Measurements from ENCODE around the gene PLA2G3.

DNA sequence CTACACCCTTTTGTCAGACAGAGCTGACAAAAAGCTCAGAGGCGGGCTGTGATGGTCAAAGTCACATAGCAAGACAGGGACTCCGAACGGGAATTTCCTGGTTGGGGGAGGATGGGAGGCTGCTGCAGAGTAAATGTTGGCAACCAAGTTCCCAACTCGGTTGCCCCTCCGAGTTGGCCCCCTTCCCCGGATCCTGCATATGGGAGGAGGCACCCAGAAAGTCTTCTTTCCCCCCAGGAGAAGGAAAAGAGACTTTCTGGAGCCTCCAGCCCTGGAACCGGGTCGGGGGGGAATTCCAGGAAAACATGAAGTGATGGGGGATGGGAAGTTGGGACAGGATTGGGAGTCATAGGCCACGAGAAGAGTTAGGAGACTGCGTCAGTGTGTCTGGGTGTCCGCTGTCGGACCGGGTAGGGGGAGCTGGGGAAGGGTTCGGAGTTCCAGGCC, 33.6 kb downstream of the PLA2G3 start:
- TF ChIP-seq SUZ12 (IDR thresholded peaks at IDR 0.05; ENCODE audit: low read length) (no peak), CREB1 (IDR thresholded peaks at IDR 0.05) (no peak), TAF1 (IDR thresholded peaks at IDR 0.05; ENCODE audit: low read depth, low read length) (no peak), SP1 (IDR thresholded peaks at IDR 0.05; ENCODE audit: low read depth, low read length) (no peak), POLR2AphosphoS5 (IDR thresholded peaks at IDR 0.05; ENCODE audit: low read depth, low read length) (no peak), POLR2A (IDR thresholded peaks at IDR 0.05; ENCODE audit: control extremely low read depth in 1 of 2, low read depth in 2 of 2, low read length in 2 of 2) (no peak), NRF1 (IDR thresholded peaks at IDR 0.05; ENCODE audit: low read depth, low read length) (no peak), RAD21 (IDR thresholded peaks at IDR 0.05 in 1 of 2, conservative IDR thresholded peaks at IDR 0.05 in 1 of 2; ENCODE audit: low read depth in 2 of 2, low read length in 2 of 2) (no peak), KDM5A (IDR thresholded peaks at IDR 0.05; ENCODE audit: low read length) (no peak), TCF12 (IDR thresholded peaks at IDR 0.05; ENCODE audit: low read depth, low read length) (no peak), EGR1 (IDR thresholded peaks at IDR 0.05; ENCODE audit: borderline replicate concordance, low read depth, low read length) (no peak), BACH1 (IDR thresholded peaks at IDR 0.05; ENCODE audit: low read length) (no peak), EP300 (IDR thresholded peaks at IDR 0.05; ENCODE audit: borderline replicate concordance in 1 of 2, low read depth in 2 of 2, low read length in 2 of 2) (no peak)
- TF ChIP-seq, protein P1, sequence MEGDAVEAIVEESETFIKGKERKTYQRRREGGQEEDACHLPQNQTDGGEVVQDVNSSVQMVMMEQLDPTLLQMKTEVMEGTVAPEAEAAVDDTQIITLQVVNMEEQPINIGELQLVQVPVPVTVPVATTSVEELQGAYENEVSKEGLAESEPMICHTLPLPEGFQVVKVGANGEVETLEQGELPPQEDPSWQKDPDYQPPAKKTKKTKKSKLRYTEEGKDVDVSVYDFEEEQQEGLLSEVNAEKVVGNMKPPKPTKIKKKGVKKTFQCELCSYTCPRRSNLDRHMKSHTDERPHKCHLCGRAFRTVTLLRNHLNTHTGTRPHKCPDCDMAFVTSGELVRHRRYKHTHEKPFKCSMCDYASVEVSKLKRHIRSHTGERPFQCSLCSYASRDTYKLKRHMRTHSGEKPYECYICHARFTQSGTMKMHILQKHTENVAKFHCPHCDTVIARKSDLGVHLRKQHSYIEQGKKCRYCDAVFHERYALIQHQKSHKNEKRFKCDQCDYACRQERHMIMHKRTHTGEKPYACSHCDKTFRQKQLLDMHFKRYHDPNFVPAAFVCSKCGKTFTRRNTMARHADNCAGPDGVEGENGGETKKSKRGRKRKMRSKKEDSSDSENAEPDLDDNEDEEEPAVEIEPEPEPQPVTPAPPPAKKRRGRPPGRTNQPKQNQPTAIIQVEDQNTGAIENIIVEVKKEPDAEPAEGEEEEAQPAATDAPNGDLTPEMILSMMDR (IDR thresholded peaks at IDR 0.05; ENCODE audit: control extremely low read depth in 1 of 3, insufficient read depth in 1 of 3, low read depth in 1 of 3, low read length in 3 of 3) = no peak

All from H1 (cell line).